ENCODE measurements around the gene AIDA.

Gene AIDA

DNA sequence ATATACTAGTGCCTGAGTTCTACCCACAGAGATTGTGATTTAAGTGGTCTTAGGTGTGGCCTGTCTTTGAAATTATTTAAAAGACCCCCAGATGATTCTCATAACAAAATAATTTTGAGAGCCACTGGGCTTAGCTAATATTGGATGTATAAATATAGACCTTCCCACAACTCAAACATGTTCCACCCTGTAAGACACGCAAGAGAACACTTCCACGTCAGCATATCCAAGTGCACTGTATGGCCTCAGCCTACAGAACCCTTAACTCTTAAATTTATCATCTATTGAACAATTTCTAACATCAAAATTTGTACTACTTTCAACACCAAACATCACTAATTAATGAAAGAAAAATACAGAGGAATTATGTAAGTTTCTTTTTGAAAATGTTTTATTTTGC lies 27.2 kb upstream of the AIDA start:
- no peaks in the 10 kb centered on the region for H3K27me3 ChIP-seq

DNA sequence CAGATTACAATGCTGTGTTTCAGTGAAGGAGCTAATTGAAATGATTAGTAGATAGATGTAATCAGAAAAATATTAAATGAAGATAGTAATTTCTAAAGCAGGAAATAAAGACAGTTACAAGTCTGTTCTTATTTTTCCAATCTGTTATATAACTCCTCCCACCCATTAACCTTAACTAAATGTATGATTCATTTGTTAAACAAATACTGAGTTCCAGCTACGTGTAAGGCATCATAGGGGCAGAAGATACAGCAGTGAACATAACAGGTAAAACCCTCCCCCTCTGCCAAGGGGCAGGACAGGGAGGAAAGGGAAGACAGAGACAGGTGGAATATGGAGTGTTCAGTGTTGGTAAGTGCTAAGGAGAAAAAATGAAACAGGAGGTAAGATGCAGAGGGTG lies 24.7 kb upstream of the AIDA start, which contains the start of gene FAM177B:
Gene FAM177B, plus strand, starts transcription at position 231 of the 400 bp plus-strand sequence. CDS start 9,344 bp downstream, outside the sequence.
- no peak for DNase-seq
- H3K4me3 ChIP-seq: no peak within 1 kb of the TSS
- intact Hi-C loops (cut with DNase I; ENCODE audit: low total_unique reads): loop anchor here (5.0 to 10.0 kb wide), 2 partner anchors 82 to 345 kb away; no protein-coding TSS in a partner anchor

More for the DNA sequence above, 27.2 kb upstream of the AIDA start:
- Histone ChIP-seq H3K4me1 (no peaks in the 10 kb centered on the region), H3K4me3 (no peak overlapping the region), H3K27ac (no peak overlapping the region), H3K36me3 (peaks cover 15 to 21% (median 18%) of the 10 kb centered on the region in 3 donors), H3K9me3 (no peaks in the 10 kb centered on the region)
- TF ChIP-seq, protein P1, sequence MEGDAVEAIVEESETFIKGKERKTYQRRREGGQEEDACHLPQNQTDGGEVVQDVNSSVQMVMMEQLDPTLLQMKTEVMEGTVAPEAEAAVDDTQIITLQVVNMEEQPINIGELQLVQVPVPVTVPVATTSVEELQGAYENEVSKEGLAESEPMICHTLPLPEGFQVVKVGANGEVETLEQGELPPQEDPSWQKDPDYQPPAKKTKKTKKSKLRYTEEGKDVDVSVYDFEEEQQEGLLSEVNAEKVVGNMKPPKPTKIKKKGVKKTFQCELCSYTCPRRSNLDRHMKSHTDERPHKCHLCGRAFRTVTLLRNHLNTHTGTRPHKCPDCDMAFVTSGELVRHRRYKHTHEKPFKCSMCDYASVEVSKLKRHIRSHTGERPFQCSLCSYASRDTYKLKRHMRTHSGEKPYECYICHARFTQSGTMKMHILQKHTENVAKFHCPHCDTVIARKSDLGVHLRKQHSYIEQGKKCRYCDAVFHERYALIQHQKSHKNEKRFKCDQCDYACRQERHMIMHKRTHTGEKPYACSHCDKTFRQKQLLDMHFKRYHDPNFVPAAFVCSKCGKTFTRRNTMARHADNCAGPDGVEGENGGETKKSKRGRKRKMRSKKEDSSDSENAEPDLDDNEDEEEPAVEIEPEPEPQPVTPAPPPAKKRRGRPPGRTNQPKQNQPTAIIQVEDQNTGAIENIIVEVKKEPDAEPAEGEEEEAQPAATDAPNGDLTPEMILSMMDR (IDR thresholded peaks at IDR 0.05): no peak
- intact Hi-C loops (cut with DNase I; ENCODE audit: low total_unique reads): loop anchor here (5.0 to 10.0 kb wide), 2 partner anchors 85 to 343 kb away; no protein-coding TSS in a partner anchor
- DNase-seq: no peak

DNA sequence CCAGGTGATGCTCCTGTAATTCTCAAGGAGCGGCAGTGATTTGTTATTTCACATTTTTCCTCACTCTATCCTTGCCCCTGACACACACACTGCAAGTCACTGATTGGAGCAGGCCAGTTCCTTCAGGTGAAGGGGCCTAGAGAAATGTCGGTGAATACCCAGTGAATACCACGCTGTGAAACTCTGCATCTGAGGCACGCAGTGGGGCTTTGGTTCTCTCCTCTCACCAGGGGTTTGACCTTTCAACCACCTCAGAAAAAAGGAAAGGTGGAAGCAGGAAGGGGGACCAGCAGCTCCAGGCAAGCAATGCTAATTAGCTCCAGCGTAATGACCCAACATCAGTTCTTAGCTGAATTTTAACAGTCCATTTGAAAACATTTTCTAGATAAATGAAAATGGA lies 24.2 kb upstream of the AIDA start:
- H3K27me3 ChIP-seq: no peaks in the 10 kb centered on the region
- no peak for DNase-seq
- TF ChIP-seq, protein P1 (IDR thresholded peaks at IDR 0.05): no peak
- no peak overlapping the region for H3K27ac ChIP-seq
- intact Hi-C loops (cut with DNase I; ENCODE audit: low total_unique reads): loop anchor here (5.0 to 10.0 kb wide), 2 partner anchors 82 to 346 kb away; no protein-coding TSS in a partner anchor
- H3K4me1 ChIP-seq: no peaks in the 10 kb centered on the region
- no peak overlapping the region for H3K4me3 ChIP-seq
- no peaks in the 10 kb centered on the region for H3K9me3 ChIP-seq
- peaks cover 41 to 51% (median 41%) of the 10 kb centered on the region in 3 donors for H3K36me3 ChIP-seq

More for the DNA sequence above, 24.7 kb upstream of the AIDA start, which contains the start of gene FAM177B:
- Histone ChIP-seq H3K27ac (no peak within 1 kb of the TSS), H3K4me1 (no peaks in the 10 kb centered on the region), H3K36me3 (peaks cover 36 to 46% (median 38%) of the 10 kb centered on the region in 3 donors), H3K9me3 (no peaks in the 10 kb centered on the region), H3K27me3 (no peaks in the 10 kb centered on the region)
- TF ChIP-seq, protein P1 (IDR thresholded peaks at IDR 0.05): no peak

DNA sequence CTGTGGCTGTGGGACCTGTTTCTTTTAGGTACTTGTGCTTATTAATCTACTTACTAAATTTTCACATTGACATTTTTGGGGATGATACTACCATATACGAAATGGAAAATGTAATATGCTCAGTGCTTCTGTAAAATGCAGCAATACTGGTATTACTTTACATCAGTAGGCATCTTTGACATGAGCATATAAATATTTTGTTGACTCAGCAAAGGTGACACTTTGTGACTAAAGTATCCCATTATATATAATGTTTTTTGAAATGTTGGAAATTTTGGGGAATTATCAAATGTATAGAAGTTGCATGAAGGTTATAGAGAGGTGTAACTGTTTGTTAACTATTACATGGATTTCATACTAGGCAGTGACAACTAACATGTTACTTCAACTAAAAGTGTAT lies 22.4 kb upstream of the AIDA start:
- Histone ChIP-seq H3K4me1 (no peaks in the 10 kb centered on the region), H3K9me3 (no peaks in the 10 kb centered on the region), H3K4me3 (no peak overlapping the region), H3K36me3 (peaks cover 58 to 68% (median 59%) of the 10 kb centered on the region in 3 donors), H3K27ac (no peak overlapping the region), H3K27me3 (no peaks in the 10 kb centered on the region)
- no peak for DNase-seq
- intact Hi-C loops (cut with DNase I; ENCODE audit: low total_unique reads): loop anchor here (5.0 to 10.0 kb wide), 2 partner anchors 80 to 348 kb away; no protein-coding TSS in a partner anchor
- TF ChIP-seq, protein P1 (IDR thresholded peaks at IDR 0.05): no peak

DNA sequence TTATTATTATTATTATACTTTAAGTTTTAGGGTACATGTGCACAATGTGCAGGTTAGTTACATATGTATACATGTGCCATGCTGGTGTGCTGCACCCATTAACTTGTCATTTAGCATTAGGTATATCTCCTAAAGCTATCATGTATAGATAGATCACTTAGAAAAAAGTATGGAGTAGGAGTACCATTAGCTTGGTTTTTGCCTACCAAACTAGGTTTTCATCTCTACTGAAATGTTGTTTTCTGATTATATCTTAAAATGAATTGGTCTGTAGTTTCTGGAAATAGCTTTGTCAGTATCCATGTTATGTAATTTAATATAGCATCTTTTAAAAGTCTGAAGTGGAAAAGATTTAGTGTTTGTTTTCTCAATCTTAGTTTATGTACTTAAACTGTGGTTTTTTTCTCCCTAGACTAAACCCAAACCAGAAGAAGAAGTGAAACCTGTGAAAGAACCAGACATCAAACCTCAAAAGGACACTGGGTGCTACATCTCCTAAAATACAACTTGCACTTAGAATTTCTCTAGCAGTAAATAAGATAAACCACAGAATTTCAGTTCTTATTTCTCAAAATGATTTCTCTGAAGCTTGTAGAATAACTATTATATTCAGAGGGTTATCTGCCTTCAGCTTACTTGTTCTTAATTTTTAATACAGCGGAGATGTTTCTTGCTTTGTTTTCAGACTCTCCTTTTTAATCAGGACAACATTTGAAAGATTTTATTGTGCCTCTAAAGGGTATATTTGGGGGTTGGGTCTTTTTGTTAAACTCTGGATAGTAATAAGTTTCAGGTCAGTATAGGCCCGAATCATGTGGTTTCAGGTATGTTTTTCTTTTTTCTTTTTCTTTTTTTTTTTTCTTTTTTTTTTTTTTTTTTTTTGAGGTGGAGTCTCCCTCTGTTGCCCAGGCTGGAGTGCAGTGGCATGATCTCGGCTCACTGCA lies 20.2 kb upstream of the AIDA start:
- Histone ChIP-seq H3K27me3 (no peaks in the 10 kb centered on the region), H3K4me3 (no peak overlapping the region), H3K27ac (no peak overlapping the region), H3K9me3 (no peaks in the 10 kb centered on the region), H3K36me3 (peaks cover 81 to 91% (median 81%) of the 10 kb centered on the region in 3 donors), H3K4me1 (no peaks in the 10 kb centered on the region)
- TF ChIP-seq, protein P1 (IDR thresholded peaks at IDR 0.05): no peak
- DNase-seq: no peak
- intact Hi-C loops (cut with DNase I; ENCODE audit: low total_unique reads): loop anchor here (10.0 kb wide), 1 partner anchor 78 kb away; no protein-coding TSS in a partner anchor

All from tibial artery (tissue), 4 donors.